Measurements from ENCODE around the gene STPG1.

- TF ChIP-seq ZBTB21 (tag by site-specific recombination; IDR thresholded peaks at IDR 0.05) (no peak), ZBTB49 (tag by site-specific recombination; IDR thresholded peaks at IDR 0.05; ENCODE audit: low read depth) (no peak), ZNF132 (tag by site-specific recombination; IDR thresholded peaks at IDR 0.05; ENCODE audit: borderline replicate concordance) (no peak), SALL2 (tag by site-specific recombination; IDR thresholded peaks at IDR 0.05; ENCODE audit: borderline replicate concordance) (no peak)
Observed at GRCh38 chr1:24382165-24382577, 31.4 kb downstream of the STPG1 start.

Measured in HEK293 (cell line).